ENCODE measurements around the gene TPH2.

DNA sequence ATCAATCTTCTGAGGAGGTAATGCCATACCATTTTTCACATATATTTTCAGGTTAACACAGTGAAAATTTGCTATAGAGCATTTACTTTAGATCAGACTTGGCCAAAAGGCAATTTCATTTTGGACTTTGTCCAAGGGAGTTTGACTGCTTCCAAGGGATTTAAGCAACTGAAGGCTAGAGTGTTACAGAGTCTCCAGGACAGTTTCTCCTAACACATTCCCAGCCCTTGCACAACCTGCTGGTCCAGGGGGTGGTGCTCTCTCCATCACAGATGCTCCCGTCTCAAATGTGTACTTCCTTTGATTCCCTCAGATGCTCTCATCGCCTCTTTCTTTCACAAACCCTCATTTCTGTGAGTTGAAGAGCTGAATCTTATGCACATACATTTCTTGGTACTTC, 143.1 kb downstream of the TPH2 start:
- TF ChIP-seq, protein P1, sequence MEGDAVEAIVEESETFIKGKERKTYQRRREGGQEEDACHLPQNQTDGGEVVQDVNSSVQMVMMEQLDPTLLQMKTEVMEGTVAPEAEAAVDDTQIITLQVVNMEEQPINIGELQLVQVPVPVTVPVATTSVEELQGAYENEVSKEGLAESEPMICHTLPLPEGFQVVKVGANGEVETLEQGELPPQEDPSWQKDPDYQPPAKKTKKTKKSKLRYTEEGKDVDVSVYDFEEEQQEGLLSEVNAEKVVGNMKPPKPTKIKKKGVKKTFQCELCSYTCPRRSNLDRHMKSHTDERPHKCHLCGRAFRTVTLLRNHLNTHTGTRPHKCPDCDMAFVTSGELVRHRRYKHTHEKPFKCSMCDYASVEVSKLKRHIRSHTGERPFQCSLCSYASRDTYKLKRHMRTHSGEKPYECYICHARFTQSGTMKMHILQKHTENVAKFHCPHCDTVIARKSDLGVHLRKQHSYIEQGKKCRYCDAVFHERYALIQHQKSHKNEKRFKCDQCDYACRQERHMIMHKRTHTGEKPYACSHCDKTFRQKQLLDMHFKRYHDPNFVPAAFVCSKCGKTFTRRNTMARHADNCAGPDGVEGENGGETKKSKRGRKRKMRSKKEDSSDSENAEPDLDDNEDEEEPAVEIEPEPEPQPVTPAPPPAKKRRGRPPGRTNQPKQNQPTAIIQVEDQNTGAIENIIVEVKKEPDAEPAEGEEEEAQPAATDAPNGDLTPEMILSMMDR (IDR thresholded peaks at IDR 0.05), result no peak
- no peak for TF ChIP-seq POLR2A (IDR thresholded peaks at IDR 0.05)
